T-helper 1 cell treated with Interleukin-12 subunit alpha and Interleukin-12 subunit beta and Interleukin-4 antibody, amounts not matched to agents 30 ng/mL and 1 ng/mL, for 36 hours (primary cell): ENCODE results near the gene RAB40B. TPM values are rescaled to one million over a fixed set of nuclear protein-coding genes. Genes with fewer than 3 reads are reported as not detected.

Experiments
- intact Hi-C: fragments of 100-400 bp; cut with micrococcal nuclease; formaldehyde crosslinking; loops from one replicate; pipeline ENCODE4 v1.15.1; 2024
- total RNA-seq: library from RNA; stranded (reverse); gene quantifications from 2 replicates; pipeline ENCODE4 v1.2.3, GENCODE V29; 2022

Gene RAB40B
- total RNA-seq, 1 donor from 2014 or later, result 2.0 TPM

DNA sequence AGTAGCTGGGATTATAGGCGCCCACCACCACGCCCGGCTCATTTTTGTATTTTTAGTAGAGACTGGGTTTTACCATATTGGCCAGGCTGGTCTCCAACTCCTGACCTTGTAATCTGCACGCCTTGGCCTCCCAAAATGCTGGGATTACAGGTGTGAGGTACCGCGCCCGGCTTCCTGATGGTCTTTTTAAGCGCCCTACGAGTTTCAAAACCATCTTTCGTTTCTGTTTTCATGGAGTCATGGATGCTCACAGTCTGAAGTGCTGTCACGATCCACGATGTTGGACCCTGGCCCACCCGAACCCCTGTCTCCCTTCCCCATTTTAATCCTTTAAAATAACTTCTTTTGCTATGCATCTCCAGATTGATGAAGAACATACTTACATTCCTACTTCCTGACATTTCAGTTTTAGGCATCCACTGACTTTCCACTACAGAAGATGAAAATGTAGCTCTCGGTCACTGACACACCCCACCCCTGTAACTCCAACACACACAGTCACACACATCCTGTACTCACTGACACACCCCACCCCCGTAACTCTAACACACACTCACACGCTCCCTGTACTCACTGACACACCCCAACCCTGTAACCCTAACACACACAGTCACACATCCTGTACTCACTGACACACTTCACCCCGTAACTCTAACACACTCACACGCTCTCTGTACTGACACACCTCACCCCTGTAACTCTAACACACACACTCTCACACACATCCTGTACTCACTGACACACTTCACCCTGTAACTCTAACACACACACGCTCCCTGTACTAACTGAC, 27.6 kb downstream of the RAB40B start:
- intact Hi-C loops, result no loop called here

DNA sequence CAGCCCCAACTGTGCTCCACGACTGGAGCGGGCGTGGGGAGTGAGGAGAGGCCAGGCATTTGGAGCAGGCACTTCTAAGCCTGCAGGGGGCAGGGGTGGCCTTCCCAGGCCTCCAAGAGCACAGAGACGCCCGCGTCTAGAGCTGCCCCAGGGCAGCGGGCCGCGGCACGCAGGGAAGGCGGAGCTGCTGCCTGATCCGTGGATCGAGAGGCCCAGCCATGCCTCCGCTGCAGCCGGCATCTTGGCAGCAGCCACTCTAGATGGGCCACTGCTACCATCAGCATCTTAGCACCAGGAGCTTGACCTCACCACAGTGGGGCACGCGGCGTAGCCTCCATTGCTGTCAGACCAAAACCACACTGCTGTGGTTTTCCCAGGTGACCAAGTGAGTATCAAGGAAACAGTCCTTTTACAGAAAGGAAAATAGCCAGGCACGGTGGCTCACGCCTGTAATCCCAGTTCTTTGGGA, 29.8 kb downstream of the RAB40B start:
- intact Hi-C loops, result loop anchor here (1.0 kb wide), 1 partner anchor 106 kb away; no protein-coding TSS in a partner anchor

DNA sequence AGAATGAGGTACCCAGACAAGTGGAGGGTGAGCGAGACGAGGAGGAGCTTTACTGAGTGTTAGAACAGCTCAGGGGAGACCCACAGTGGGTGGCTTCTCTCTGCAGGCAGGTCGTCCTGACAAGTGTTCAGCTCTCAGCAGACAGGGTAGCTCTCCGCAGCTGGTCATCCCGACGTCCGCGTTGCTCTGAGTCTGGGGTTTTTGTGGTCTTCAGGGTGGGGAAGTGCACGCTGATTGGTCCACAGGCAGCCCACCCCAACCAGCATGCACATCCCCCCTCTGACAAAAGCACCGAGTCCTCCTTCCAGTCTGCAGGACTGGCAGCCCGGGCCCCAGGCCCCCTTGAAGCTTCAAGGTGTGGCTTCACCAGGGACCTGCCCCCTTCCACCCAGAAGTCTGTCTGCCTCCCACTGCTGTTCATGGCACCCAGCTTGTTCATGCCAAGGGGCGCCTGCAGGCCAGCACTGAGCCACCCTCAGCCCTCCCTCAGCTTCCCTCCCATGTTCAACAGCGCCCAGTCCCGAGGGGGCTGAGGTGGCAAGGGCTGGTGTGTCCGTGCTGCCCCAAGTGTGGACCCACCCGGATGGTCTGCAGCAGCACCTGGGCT, 30.4 kb downstream of the RAB40B start:
- intact Hi-C loops, result loop anchor here (1.0 kb wide), 1 partner anchor 106 kb away; no protein-coding TSS in a partner anchor

DNA sequence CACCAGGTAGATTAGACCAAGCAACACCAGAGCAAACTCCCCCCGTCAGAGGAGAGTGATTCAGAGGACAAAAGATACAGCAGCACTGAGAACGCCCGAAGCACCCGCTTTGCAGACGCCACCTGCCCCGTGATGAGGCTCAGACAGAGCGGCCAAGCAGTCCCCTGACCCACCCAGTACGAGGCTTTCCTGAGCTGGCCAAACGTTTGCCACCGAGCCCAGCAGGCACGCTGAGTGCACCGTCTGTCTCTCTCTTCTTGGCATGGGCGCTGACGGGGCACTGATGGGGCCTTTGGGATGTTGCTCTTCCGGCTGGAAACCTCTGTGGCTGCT, 30.9 kb downstream of the RAB40B start:
- intact Hi-C loops, result no loop called here

DNA sequence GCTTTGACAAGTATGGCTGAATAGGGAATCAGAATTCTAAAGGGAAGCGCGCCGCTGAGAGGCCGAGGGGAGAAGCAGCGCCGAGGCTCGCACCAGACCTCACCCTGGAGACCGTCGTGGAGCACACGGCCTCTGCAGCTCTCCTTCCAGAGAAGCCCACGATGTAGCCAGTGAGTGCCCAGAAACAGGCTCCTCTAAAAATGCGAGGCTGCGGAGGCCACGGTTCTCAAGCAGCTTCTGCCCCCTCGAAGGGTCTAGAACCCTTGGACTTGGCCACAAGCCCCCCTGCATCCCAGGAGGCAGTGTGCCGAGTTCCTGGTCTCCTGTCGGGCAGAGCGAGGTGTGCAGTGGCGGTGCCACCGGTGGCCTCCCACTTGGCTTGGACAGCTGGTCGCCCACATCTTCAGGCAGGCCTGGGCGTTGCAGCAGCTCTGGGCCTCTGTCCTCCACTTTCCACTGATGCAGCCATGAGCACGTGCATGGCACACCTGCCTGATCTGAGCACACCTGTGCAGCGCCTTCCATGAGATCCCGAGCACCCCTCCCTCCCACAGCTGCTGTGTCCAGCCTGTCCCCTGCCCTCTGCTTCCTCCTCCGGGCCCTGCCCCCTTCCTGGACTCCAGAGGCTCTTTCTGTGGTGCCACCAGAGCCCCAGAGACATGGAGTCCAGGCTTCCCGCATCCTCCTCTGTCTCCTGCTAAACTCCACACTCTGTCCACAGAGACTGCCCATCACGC, 31.4 kb downstream of the RAB40B start:
- intact Hi-C loops, result no loop called here

DNA sequence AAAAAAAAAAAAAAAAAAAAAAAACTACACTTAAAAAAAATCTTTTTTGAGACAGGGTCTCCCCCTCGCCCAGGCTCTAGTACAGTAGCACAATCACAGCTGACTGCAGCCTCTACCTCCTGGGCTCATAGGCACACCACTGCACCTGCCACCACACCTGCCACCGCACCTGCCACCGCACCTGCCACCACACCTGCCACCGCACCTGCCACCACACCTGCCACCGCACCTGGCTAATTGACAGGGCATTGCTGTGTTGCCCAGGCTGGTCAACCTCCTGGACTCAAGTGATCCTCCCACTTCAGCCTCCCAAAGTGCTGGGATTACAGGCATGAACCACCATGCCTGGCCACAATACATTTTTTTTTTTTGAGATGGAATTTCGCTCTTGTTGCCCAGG, 32.6 kb downstream of the RAB40B start:
- intact Hi-C loops, result no loop called here

DNA sequence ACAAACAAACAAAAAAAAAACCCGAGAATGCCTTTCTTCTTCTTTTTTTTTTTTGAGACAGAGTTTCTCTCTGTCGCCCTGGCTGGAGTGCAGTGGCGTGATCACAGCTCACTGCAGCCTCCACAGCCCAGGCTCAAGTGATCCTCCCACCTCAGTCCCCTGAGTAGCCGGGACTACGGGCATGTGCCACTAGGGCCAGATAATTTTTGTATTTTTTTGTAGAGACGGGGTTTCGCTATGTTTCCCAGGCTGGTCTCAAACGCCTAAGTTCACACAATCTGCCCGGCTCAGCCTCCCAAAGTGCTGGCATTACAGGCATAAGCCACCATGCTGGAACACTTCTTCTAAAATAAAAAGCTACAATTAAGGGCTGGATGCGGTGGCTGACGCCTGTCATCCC, 33.3 kb downstream of the RAB40B start:
- intact Hi-C loops, result no loop called here

DNA sequence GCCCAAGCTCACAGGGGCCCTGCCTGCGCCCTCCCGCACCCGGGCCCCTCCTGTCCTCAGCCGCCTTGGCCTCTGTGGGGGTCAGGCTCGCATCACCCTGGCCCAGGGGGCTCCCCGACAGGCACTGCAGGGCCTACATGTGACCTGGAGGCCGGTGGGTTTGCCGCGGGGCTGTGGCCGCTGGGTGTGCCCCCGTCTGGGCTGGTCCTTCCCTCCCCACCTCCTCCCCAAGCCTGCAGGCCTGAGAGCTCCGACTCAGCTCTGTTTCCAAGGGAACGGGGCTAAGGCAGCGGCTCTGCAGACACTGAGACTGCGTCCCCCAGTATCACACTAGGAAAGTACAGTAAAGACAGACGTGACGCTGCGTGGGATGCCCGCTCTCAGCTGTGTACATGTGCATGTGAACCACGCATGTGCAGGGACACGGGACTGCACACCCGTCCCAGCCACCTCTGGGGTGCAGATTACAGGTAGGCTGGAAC, 33.8 kb downstream of the RAB40B start:
- intact Hi-C loops, result no loop called here

DNA sequence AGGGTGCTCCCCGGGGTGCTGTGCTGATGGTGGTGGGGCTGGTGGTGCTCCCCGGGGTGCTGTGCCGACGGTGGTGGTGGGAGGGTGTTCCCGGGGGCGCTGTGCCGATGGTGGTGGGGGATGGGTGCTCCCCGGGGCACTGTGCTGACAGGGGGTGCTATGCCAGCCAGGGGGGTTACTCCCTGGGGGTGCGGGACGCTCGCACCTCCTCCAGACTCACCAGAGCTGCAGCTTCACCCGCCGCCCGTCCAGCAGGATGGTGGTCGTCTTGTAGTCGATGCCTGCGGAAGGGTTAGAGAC, 34.3 kb downstream of the RAB40B start:
- intact Hi-C loops, result no loop called here

DNA sequence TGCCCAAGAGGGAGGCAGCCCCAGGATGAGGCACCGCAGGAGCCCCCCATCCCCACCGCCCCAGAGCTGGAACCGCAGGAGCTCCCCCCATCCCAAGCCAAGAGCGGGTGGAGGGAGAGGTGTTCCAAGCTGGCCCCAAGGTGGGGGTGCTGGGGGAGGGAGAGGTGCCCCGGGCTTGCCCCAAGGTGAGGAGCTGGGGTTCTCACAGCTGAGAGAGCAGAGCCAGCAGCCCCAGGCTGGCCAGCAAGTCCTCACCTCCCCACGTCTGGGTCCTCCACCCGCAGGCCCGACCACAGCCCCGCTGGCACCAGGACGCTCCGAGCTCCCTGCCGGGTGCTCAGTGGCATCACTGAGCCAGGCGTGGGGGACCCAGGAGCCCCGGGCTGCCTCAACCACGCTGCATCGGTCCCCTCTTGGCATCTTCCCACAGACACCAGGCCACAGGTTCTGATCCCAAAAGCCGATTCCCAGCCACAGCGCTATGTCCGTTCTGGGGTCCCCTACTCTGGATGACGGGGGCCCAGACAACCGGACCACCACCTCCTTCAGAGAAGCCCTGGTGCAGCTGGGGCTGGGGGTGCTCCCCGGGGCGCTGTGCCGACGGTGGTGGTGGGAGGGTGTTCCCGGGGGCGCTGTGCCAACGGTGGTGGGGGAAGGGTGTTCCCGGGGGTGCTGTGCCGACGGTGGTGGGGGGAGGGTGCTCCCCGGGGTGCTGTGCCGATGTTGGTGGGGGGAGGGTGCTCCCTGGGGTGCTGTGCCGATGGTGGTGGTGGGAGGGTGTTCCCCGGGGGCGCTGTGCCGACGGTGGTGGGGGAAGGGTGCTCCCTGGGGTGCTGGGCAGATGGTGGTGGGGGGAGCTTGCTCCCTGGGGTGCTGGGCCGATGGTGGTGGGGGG, 34.9 kb downstream of the RAB40B start:
- intact Hi-C loops, result no loop called here

DNA sequence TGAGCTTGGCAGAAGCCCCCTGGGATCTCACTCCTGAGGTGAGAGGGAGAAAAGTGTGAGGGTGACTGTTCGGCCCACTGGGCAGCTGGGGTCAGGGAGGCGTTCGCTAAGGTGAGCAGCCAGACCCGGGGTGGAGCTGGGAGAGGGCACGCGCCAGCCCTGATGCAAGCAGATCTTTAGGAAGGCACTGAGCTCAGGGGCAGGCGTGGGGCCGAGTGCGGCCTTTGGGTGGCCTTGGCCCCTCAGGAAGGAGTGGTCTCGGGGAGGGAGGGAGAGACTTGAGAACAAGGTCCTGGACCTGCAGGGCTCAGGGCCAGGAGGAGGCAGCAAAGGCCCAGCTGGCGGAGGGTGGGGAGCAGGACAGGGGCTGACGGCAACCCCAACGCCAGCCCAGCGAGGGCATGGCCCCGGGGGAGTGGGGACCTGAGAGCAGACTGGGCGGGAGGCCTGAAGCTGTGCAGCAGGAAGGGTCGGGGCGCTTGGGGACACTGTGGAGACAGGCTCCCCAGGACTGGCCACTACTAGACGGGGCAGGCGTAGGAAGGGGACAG, 35.7 kb downstream of the RAB40B start:
- intact Hi-C loops, result no loop called here

DNA sequence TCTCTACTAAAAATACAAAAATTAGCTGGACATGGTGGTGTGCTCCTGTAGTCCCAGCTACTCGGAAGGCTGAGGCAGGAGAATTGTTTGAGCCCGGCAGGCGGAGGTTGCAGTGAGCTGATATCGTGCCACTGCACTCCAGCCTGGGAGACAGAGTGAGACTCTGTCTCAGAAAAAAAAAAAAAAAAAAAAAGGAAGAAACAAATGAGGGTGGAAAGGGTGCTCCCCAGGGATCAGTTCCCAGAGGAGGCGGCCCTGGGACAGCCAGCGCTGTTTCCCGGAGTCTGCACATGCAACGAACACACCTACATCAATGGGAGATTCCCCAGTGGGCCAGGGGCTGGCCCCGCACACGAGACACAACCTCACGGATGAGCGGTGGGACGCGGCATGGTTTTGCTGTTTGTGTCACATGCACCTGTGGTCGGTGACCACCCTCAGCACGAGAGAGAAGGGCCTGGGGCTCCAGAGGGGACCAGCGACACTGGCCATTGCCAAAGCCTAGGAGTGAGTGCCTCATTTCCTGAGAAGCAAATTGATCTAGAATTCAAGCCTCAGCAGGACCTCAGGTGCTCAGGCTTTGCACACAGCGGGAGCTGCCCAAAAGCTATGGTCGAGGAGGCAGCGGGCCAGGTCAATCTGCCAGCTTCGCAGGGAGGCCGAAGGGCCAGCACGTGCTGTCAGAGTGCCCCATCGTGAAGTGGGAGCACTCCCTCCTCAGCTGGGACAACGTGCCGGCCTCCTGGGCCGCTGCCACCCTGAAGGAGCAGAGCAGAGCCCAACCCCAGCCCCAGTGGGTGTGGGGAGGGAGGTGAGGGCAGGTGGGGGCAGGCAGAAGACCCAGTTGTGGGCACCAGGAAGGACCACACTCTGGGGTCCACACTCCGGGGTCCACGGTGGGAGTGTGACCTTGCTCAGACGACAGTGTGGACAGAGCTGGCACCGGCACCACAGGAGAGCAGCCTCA, 36.5 kb downstream of the RAB40B start:
- intact Hi-C loops, result no loop called here

DNA sequence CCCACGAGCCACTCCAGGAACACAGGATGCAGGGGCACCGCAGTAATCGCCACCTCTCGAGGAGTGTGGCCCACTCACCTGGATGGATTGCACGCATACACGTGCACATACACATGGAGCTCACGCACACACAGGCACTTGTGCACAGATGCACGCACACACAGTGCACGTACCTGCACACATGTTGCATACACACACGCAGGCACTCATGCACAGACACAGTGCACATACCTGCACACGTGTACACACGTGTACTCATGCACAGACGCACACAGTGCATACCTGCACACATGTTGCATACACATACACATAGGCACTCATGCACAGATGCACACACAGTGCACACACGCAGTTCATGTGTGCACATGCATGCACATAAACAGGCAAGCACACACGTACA, 38.6 kb downstream of the RAB40B start:
- intact Hi-C loops, result no loop called here

DNA sequence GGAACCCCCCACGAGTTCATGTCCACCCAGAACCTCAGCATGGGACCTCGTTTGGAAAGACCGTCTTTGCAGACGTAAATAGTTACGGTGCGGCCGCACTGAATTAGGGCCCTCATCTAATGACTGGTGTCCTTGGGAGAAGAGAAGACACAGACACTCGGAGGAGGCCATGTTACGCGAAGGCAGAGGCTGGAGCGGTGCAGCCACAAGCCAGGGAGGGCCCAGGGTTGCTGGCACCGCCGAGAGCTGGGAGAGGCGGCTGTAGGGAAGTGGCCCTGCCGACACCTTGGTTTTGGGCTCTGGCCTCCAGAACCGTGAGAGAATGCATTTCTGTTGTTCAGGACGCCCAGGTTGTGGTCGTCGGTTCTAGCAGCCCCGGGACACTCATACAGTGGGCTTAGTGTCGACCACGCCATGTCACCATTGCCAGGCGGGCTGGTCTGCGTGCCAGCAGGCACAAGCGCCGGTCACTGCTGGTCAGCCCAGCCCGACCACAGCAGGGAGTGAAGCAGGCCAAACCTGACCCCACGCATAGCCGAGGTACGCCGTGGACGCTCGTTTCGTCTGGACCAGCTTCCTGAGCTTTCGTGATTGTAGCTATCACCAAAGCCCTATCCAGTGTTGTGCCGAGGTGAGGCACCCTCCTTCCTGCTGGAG, 39.6 kb downstream of the RAB40B start:
- intact Hi-C loops, result no loop called here

DNA sequence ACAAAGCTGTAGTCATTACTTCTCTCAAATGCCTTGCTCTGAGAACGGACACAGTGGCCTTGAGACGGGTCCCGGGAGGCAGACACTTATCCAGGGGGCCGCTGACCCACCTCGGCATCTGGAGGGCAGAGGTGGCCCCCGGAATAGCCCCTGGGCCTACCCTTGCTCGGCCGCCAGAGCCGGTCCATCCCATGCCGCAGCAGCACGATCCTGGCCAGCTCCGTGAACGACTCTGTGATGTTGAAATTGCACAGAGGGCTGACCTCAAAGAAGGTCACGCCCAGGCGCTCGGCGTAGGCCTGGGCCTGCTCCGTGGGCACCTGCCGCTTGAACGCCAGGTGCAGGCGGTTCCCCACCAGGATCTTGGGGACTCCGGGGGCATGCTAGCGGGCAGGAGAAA, 40.2 kb downstream of the RAB40B start:
- intact Hi-C loops, result no loop called here

DNA sequence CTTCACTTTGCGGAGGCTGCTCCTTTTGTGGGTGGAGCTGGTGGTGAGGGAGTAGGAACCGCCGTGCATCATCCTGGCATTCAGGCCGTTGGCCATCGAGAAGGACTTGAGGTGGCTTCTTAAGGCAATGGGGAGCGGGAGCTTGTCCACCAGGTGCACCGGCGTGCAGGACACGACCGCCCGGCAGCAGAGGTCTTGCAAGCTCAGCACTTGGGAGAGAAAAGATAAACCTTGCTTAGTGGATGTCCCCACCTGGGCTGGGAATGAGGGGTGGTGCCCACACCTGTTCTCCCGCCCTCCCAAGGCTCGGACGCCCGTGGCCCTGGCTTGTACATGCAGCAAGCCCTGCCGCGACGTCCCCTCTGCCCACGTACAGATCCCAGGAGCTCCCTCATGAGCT, 40.6 kb downstream of the RAB40B start:
- intact Hi-C loops, result no loop called here

DNA sequence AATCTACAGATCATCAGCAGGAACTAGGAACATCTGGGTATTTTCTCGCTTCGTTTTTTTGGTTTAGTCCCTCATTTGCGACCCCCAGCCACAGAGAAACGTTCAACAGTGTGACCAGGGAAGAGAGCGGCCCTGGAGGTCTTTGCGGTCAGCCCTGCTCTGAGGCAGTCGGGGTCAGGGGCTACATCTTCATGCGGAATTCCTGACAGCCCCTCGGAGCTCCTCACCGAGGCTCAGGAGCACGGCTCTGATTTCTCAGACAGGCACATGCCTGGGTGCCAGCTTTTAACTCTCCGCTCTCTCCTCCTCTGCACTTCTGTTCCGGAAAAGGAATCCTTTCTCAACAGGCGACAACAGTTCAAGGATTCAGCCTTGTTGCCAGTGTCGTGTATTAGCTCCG, 42.2 kb downstream of the RAB40B start:
- intact Hi-C loops, result no loop called here

DNA sequence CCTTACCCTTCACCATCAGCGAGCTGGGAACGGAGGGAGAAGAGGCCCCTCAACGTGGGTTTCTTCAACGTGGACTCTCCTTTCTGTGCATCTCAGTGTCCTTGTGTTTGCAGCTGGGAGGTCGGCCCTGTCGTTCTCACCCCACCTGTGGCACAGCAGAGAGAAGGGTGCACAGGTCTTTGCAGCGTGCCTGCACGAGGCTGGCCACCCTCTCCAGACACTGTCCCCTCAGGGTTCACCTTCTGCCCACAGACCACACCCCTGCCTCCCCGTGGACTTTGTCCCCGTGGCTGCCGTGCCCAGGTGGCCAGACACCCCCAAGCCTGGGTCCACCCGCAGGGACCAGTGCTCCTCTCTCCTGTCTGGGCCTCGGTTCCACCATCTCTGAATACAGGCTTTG, 43.0 kb downstream of the RAB40B start:
- intact Hi-C loops, result no loop called here

DNA sequence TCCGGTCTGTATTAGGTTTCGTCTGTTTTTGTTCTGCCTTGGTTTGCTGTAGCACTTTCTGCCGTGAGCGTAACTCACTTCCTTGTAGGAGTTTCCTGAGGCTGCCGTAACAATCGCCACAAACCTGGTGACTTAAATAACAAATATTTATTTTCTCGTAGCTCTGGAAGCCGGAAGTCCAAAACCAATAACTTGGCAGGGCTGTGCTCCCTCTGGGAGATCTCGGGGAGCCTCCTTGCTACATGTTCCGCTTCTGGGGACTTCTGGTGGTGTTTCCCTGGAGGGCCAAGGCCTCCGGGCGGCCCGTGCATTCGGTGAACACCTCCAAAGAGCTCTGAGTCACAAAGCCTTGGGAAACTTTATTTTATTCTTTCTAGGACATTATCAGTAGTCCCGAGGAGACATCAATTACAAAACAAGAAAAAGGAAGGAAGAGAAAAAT, 43.4 kb downstream of the RAB40B start:
- intact Hi-C loops, result no loop called here
